ENCODE data around the gene ZNF773. TPM values are rescaled to one million over a fixed set of nuclear protein-coding genes. Genes with fewer than 3 reads are reported as not detected.
"Not testable (repeated sequence)": the region's sequence is repeated elsewhere in the genome, so short reads cannot be mapped to it uniquely, and the experiment has no call there.

ZNF773 gene
- total RNA-seq, 1 experiment from 2014 or later: 15.1 TPM

DNA sequence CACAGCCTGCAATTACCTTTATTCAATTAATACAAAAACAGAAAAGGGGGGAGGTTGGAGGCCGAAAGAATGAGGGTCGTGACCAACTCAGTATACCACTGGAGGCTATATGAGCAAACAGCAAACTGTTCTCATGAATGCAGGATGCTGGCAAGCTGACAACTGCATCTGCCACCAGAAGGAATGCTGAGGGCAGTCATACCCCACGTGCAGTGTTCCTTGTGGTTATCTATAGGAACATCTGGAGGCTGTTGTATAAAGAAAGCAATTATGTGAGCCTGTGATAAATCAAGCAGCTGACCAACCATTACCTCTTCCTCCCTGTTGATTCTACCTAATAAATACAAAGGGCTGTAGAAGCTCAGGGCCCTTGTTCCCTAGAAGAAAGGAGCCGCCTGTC is 18.3 kb downstream of the ZNF773 start:
- H3K4me3 ChIP-seq; H3K9me3 ChIP-seq (replicated peaks); H3K27ac ChIP-seq; H3K27me3 ChIP-seq; H3K4me1 ChIP-seq; H3K36me3 ChIP-seq; DNase-seq: not testable (repeated sequence)

DNA sequence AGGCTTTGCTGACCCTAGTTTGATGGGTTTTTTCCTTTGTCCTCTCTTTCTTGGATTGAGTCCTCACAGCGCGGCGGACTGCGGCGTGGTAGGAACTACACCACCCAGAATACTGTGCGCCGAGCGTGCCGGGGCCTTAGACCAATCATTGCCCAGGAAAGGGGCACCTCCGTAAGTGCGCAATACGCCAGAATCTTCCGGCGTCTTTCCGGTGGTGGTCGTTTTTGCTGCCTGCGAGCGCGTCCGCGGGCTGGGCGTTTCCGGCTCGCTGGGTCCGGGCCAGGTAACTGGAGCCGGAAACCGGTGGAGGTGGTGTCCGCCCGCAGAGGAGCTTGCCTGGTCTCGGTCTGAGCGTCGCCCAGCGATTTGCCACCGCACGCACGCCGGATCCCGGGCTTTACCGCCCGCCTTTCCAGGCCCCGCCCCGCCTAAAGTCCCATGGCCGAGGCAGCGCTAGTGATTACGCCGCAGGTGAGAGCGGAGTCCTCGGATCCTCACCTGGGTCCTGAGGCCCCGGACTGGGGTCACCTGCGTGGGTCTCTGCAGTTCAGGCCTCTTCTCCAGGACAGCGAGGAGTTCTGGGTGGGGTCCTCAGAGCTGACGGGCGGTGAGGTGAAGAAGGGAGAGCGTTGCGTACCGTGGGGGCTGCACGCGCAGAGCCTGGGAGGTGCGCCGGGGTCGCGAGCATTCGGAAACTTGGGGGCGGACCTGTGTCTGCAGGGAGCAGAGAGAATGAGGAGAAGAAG is 27.6 kb downstream of the ZNF773 start, which contains the start of gene ZNF549:
Gene ZNF549, plus strand, starts transcription at position 221 of the 746 bp plus-strand sequence. Its CDS starts 218 bp downstream, at position 439.
- H3K4me1 ChIP-seq: no peaks in the 10 kb centered on the region
- peaks cover 13% of the 10 kb centered on the region for H3K36me3 ChIP-seq
- peak within 1 kb of the TSS; percentile 81 for H3K4me3 ChIP-seq
- no peaks in the 10 kb centered on the region for H3K27me3 ChIP-seq
- peaks cover 6% of the 10 kb centered on the region; the same call in 1 of the 2 replicates for H3K9me3 ChIP-seq (replicated peaks)
- H3K27ac ChIP-seq: peak within 1 kb of the TSS; percentile 33; the same call in 1 of the 2 replicates
- DNase-seq: peak; percentile 92 to 95

GRCh38 chr19:57537953-57538547 is 38.3 kb downstream of the ZNF773 start:
- H3K4me3 ChIP-seq: no peak overlapping the region
- H3K27ac ChIP-seq: no peak overlapping the region
- H3K9me3 ChIP-seq (replicated peaks): peaks cover 51% of the 10 kb centered on the region
- peak in 1 of 2 experiments; percentile 9 for DNase-seq
- H3K27me3 ChIP-seq: no peaks in the 10 kb centered on the region
- H3K4me1 ChIP-seq: no peaks in the 10 kb centered on the region
- H3K36me3 ChIP-seq: peaks cover 81% of the 10 kb centered on the region

DNA sequence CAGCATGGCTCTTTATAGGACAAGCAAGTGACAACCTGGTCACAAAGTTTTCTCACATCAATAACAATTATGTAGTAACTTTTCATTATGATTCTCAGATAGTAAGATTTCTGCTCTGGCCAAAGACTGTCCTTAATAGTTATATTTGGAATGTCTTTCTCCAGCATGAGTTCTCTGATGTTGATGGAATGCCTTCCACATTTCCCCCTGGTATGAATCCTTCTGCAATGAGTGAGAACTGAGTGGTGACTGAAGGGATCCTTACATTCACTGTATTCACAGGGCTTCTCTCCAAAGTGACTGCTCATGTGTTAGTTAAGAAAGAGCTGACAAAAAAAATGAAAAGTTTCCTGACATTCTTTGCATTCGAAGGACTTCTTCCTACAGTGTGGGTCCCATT is 46.8 kb downstream of the ZNF773 start:
- DNase-seq: no peak
- Histone ChIP-seq H3K4me3 (no peak overlapping the region), H3K27me3 (no peaks in the 10 kb centered on the region), H3K4me1 (no peaks in the 10 kb centered on the region), H3K27ac (no peak overlapping the region), H3K9me3 (replicated peaks) (peaks cover 35% of the 10 kb centered on the region), H3K36me3 (peaks cover 97% of the 10 kb centered on the region)

DNA sequence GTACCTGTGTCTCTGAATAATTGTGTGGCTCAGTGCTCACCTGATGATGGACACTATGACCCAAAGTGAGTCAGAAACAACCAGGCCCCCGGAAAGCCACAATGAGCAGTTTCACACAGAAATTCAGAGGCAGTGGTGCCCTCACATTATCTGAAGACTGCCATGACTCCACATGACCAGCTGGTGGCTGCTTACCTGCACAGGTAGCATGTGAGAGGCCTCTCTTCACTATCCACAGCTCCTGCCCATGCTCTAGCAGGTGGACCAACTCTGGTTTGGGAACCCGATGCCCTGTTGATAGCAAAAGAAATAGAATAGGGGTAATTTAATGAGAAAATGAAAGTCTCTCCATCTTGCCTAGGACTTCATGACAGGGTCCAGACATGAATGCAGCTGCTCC is 52.7 kb downstream of the ZNF773 start:
- H3K36me3 ChIP-seq: peaks cover 90% of the 10 kb centered on the region
- no peaks in the 10 kb centered on the region for H3K27me3 ChIP-seq
- no peak overlapping the region for H3K27ac ChIP-seq
- peaks cover 4% of the 10 kb centered on the region; the same call in 1 of the 2 replicates for H3K9me3 ChIP-seq (replicated peaks)
- no peaks in the 10 kb centered on the region for H3K4me1 ChIP-seq
- no peak for DNase-seq
- no peak overlapping the region for H3K4me3 ChIP-seq

- Histone ChIP-seq H3K4me3 (no peak overlapping the region), H3K36me3 (peaks cover 41% of the 10 kb centered on the region), H3K4me1 (no peaks in the 10 kb centered on the region), H3K9me3 (replicated peaks) (peaks cover 4% of the 10 kb centered on the region; the same call in 1 of the 2 replicates), H3K27ac (no peak overlapping the region), H3K27me3 (no peaks in the 10 kb centered on the region)
- no peak for DNase-seq
Measured at GRCh38 chr19:57557659-57558058, 57.9 kb downstream of the ZNF773 start.

Other genes starting within 250 kb of the ZNF773 start
- 39.4 and 40.5 TPM in 2 replicates for gene ZNF460, start 219.5 kb upstream of the ZNF773 start, total RNA-seq (2014; rRNA removed; shearing (Covaris generic))
- gene ZNF543, start 179.5 kb upstream of the ZNF773 start, total RNA-seq (2014; rRNA removed; shearing (Covaris generic)): 13.0 and 13.5 TPM in 2 replicates
- gene ZNF304, start 148.7 kb upstream of the ZNF773 start, total RNA-seq (2014; rRNA removed; shearing (Covaris generic)): 9.6 and 10.9 TPM in 2 replicates
- gene TRAPPC2B, start 136.4 kb upstream of the ZNF773 start, total RNA-seq (2014; rRNA removed; shearing (Covaris generic)): 13.2 and 17.3 TPM in 2 replicates
- 1.9 and 2.0 TPM in 2 replicates for gene ZNF547, start 136.4 kb upstream of the ZNF773 start, total RNA-seq (2014; rRNA removed; shearing (Covaris generic))
- gene ZNF548, start 110.1 kb upstream of the ZNF773 start, total RNA-seq (2014; rRNA removed; shearing (Covaris generic)): 12.3 and 15.1 TPM in 2 replicates
- gene ZNF17, start 88.8 kb upstream of the ZNF773 start, total RNA-seq (2014; rRNA removed; shearing (Covaris generic)): 11.4 and 13.1 TPM in 2 replicates
- 19.4 and 20.6 TPM in 2 replicates for gene ZNF749, start 64.6 kb upstream of the ZNF773 start, total RNA-seq (2014; rRNA removed; shearing (Covaris generic))
- 0.66 and 0.67 TPM in 2 replicates for gene VN1R1, start 42.8 kb upstream of the ZNF773 start, total RNA-seq (2014; rRNA removed; shearing (Covaris generic))
- gene ZNF772, start 22.4 kb upstream of the ZNF773 start, total RNA-seq (2014; rRNA removed; shearing (Covaris generic)): 15.6 and 16.0 TPM in 2 replicates
- gene ZNF419, start 12.2 kb upstream of the ZNF773 start, total RNA-seq (2014; rRNA removed; shearing (Covaris generic)): 9.4 and 12.3 TPM in 2 replicates
- gene ZNF549, start 27.4 kb downstream of the ZNF773 start, total RNA-seq (2014; rRNA removed; shearing (Covaris generic)): 8.1 and 9.1 TPM in 2 replicates
- 11.8 and 13.4 TPM in 2 replicates for gene ZNF550, start 59.9 kb downstream of the ZNF773 start, total RNA-seq (2014; rRNA removed; shearing (Covaris generic))
- gene ZNF416, start 79.0 kb downstream of the ZNF773 start, total RNA-seq (2014; rRNA removed; shearing (Covaris generic)): 6.8 and 7.5 TPM in 2 replicates
- 8.4 and 9.3 TPM in 2 replicates for gene ZIK1, start 84.2 kb downstream of the ZNF773 start, total RNA-seq (2014; rRNA removed; shearing (Covaris generic))
- gene ZNF530, start 99.9 kb downstream of the ZNF773 start, total RNA-seq (2014; rRNA removed; shearing (Covaris generic)): 11.7 and 17.8 TPM in 2 replicates
- gene ZNF134, start 114.3 kb downstream of the ZNF773 start, total RNA-seq (2014; rRNA removed; shearing (Covaris generic)): 20.2 and 20.8 TPM in 2 replicates
- gene ZNF211, start 133.2 kb downstream of the ZNF773 start, total RNA-seq (2014; rRNA removed; shearing (Covaris generic)): 14.5 and 16.6 TPM in 2 replicates
- not detected in 2 replicates for gene ZSCAN4, start 169.0 kb downstream of the ZNF773 start, total RNA-seq (2014; rRNA removed; shearing (Covaris generic))
- gene ZNF551, start 182.0 kb downstream of the ZNF773 start, total RNA-seq (2014; rRNA removed; shearing (Covaris generic)): 23.5 and 23.6 TPM in 2 replicates
- 0.04 TPM in 1 of 2 replicates, not detected in the other for gene ZNF154, start 209.3 kb downstream of the ZNF773 start, total RNA-seq (2014; rRNA removed; shearing (Covaris generic))
- gene ZNF671, start 227.7 kb downstream of the ZNF773 start, total RNA-seq (2014; rRNA removed; shearing (Covaris generic)): 3.5 and 4.4 TPM in 2 replicates
- gene ZNF776, start 246.9 kb downstream of the ZNF773 start, total RNA-seq (2014; rRNA removed; shearing (Covaris generic)): 19.3 and 24.4 TPM in 2 replicates

All from SJCRH30 (cell line).